Measurements from ENCODE around the gene TOX2.
A peak's percentile ranks its signal among the peaks of the same experiment; 100 is the strongest.

TOX2 gene

GRCh38 chr20:44056010-44056698 is 141.5 kb downstream of the TOX2 start:
- peak; percentile 29 to 47 for DNase-seq (ENCODE audit: low read depth in 2 of 2)

- no peak for DNase-seq (ENCODE audit: low read depth in 2 of 2)
These were observed 143.3 kb downstream of the TOX2 start for GRCh38 chr20:44057698-44058675.

GRCh38 chr20:44064501-44065400 is 150.1 kb downstream of the TOX2 start:
- no peak for DNase-seq (ENCODE audit: low read depth in 2 of 2)

GRCh38 chr20:44065401-44066340 is 151.0 kb downstream of the TOX2 start:
- DNase-seq (ENCODE audit: low read depth in 2 of 2): no peak

GRCh38 chr20:44066645-44067606 is 152.3 kb downstream of the TOX2 start:
- DNase-seq (ENCODE audit: low read depth in 2 of 2): no peak

GRCh38 chr20:44067650-44068081 is 153.0 kb downstream of the TOX2 start:
- no peak for DNase-seq (ENCODE audit: low read depth in 2 of 2)

GRCh38 chr20:44068316-44069201 is 153.9 kb downstream of the TOX2 start:
- DNase-seq (ENCODE audit: low read depth in 2 of 2): no peak

GRCh38 chr20:44069203-44070011 is 154.8 kb downstream of the TOX2 start:
- DNase-seq (ENCODE audit: low read depth in 2 of 2): peak; percentile 22 to 40

- peak in 1 of 2 donors; percentile 15 for DNase-seq (ENCODE audit: low read depth in 2 of 2)
These were observed 155.7 kb downstream of the TOX2 start for GRCh38 chr20:44070139-44070900.

- DNase-seq (ENCODE audit: low read depth in 2 of 2): no peak
These were observed 156.4 kb downstream of the TOX2 start for GRCh38 chr20:44071057-44071456.

- DNase-seq (ENCODE audit: low read depth in 2 of 2): no peak
These were observed 157.0 kb downstream of the TOX2 start for GRCh38 chr20:44071526-44072111.

- DNase-seq (ENCODE audit: low read depth in 2 of 2): no peak
These were observed 157.7 kb downstream of the TOX2 start for GRCh38 chr20:44072384-44072783.

- DNase-seq (ENCODE audit: low read depth in 2 of 2): no peak
These were observed 158.5 kb downstream of the TOX2 start for GRCh38 chr20:44073011-44073674.

- DNase-seq (ENCODE audit: low read depth in 2 of 2): no peak
These were observed 159.0 kb downstream of the TOX2 start for GRCh38 chr20:44073675-44074071.

GRCh38 chr20:44074252-44075151 is 159.8 kb downstream of the TOX2 start:
- DNase-seq (ENCODE audit: low read depth in 2 of 2): no peak
